MCF 10A (cell line): ENCODE measurements around the gene TNNI3K. TPM values are rescaled to one million over a fixed set of nuclear protein-coding genes. Genes with fewer than 3 reads are reported as not detected.

ENCODE experiments used
- BruUV-seq: library from RNA; stranded (reverse); fragments of 400-500 nt; replicated peaks from 2 replicates; lab custom pipeline; 2021; lab: Mats Ljungman, UMichigan
- CTCF ChIA-PET: fragments of 300-600 bp; sonication (Branson Sonifier 250); formaldehyde crosslinking; extraction: SDS; loops from one replicate; lab custom pipeline; 2021; ENCODE audit warnings: antibody characterized with exemption, inconsistent platforms; lab: Yijun Ruan, JAX
- POLR2A ChIA-PET: fragments of 300-600, 350-650 bp; sonication (Branson Sonifier 250); formaldehyde crosslinking; extraction: SDS; loops from one replicate; lab custom pipeline; 2020; ENCODE audit warnings: antibody characterized with exemption, inconsistent platforms; lab: Yijun Ruan, JAX
- DNase-seq: peaks from one replicate; pipeline ENCODE4 v3.0.0-alpha.2; 2018; ENCODE audit not compliant: unreplicated experiment
- H3K27ac Mint-ChIP-seq: one replicate; pipeline ENCODE4 v1.8.0; 2022; ENCODE audit warnings: mild to moderate bottlenecking, low read depth, mixed read lengths; ENCODE audit not compliant: unreplicated experiment
- H3K27me3 Mint-ChIP-seq: one replicate; pipeline ENCODE4 v1.8.0; 2022; ENCODE audit warnings: mixed read lengths; ENCODE audit not compliant: insufficient read depth, unreplicated experiment
- H3K36me3 Mint-ChIP-seq: one replicate; pipeline ENCODE4 v1.8.0; 2022; ENCODE audit warnings: mild to moderate bottlenecking, moderate library complexity, mixed read lengths; ENCODE audit not compliant: insufficient read depth, unreplicated experiment
- H3K4me1 Mint-ChIP-seq: one replicate; pipeline ENCODE4 v1.8.0; 2022; ENCODE audit warnings: mixed read lengths; ENCODE audit not compliant: insufficient read depth, unreplicated experiment
- H3K4me3 Mint-ChIP-seq: one replicate; pipeline ENCODE4 v1.8.0; 2022; ENCODE audit warnings: mild to moderate bottlenecking, moderate library complexity, mixed read lengths; ENCODE audit not compliant: unreplicated experiment
- H3K9me3 Mint-ChIP-seq: one replicate; pipeline ENCODE4 v1.8.0; 2022; ENCODE audit warnings: mixed read lengths; ENCODE audit not compliant: unreplicated experiment
- CTCF ChIP-seq: fragments of 200-600 bp; IDR thresholded peaks from one replicate; pipeline ENCODE4 v1.8.0; 2022; ENCODE audit warnings: antibody characterized with exemption, mild to moderate bottlenecking; ENCODE audit not compliant: unreplicated experiment
- intact Hi-C: fragments of 100-400 bp; cut with micrococcal nuclease; formaldehyde crosslinking; loops from 2 replicates; pipeline ENCODE4 v1.14.1; 2022
- total RNA-seq: library from RNA; stranded (reverse); gene quantifications from 2 replicates; pipeline ENCODE4 v1.2.3, GENCODE V29; 2022

The TNNI3K gene
- total RNA-seq, 1 experiment from 2014 or later = not detected

DNA sequence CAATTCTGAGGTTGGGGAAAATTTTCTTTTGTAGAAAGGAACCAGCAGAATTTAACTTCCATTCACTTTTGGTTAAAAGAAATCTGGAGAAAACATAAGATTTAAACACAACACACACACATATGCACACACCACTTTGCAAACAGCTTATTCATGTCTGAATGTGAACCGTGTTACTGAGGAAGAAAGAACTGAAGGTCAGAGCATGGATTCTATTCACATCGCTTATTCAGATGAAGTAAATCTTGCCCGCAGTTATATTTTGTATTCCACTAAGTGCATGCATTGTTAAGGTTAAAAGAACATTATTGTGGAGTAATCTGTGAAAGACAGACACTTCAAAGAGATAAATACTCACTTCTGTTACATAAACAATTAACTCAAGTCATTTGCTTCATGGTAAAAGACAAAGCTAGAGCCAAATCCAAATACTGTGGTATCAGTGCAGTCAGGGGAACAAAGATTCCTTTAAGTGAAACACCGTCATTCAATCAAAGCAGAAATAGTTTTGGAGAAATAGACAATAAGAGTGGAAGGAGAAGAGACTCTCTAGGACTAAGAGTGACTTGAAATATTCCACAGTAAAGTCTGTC lies 195.3 kb downstream of the TNNI3K start:
- Mint-ChIP-seq H3K4me3 (no peak overlapping the region), H3K36me3 (no peaks in the 10 kb centered on the region), H3K27me3 (peaks cover 34% of the 10 kb centered on the region), H3K9me3 (no peaks in the 10 kb centered on the region), H3K4me1 (no peaks in the 10 kb centered on the region), H3K27ac (no peak overlapping the region)
- CTCF ChIA-PET = interaction anchor here (0.6 kb wide), 1 partner anchor 259 kb away, joined by 3 read pairs; no protein-coding TSS in a partner anchor
- POLR2A ChIA-PET = no interaction called here
- intact Hi-C loops = no loop called here
- no TSS peak for BruUV-seq
- no peak for TF ChIP-seq CTCF
- no peak for DNase-seq

GRCh38 chr1:74431531-74431930 lies 196.3 kb downstream of the TNNI3K start:
- peaks cover 34% of the 10 kb centered on the region for H3K27me3 Mint-ChIP-seq
- no peak overlapping the region for H3K27ac Mint-ChIP-seq
- no peak overlapping the region for H3K4me3 Mint-ChIP-seq
- H3K36me3 Mint-ChIP-seq = no peaks in the 10 kb centered on the region
- no peak for DNase-seq
- CTCF ChIA-PET = no interaction called here
- TF ChIP-seq CTCF = no peak
- POLR2A ChIA-PET = no interaction called here
- no peaks in the 10 kb centered on the region for H3K9me3 Mint-ChIP-seq
- intact Hi-C loops = no loop called here
- no peaks in the 10 kb centered on the region for H3K4me1 Mint-ChIP-seq
- BruUV-seq = no TSS peak

DNA sequence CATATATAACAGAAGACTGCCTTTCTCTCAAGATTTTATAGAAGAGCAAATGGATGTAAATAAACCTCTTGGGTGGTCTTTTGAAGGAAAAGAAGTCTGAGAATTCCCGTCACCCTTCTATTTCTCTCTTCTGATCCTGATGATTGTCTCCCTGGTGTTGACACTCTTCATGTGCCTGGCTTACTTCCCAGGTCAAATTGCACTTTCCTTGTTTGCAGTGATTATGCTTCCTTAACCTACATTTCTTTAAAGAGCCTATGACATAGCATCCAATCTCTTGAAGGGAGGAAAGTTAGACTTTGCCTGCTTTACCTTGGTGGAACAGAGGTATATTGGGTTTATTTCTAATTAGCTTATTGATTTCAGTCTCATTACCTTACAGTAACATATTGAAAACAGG lies 197.1 kb downstream of the TNNI3K start:
- Mint-ChIP-seq H3K4me3 (no peak overlapping the region), H3K9me3 (no peaks in the 10 kb centered on the region), H3K36me3 (no peaks in the 10 kb centered on the region), H3K27me3 (peaks cover 34% of the 10 kb centered on the region), H3K4me1 (no peaks in the 10 kb centered on the region), H3K27ac (no peak overlapping the region)
- intact Hi-C loops = no loop called here
- no TSS peak for BruUV-seq
- no peak for TF ChIP-seq CTCF
- ChIA-PET CTCF (interaction anchor here (0.9 kb wide), 1 partner anchor 37 kb away, joined by 3 read pairs; no protein-coding TSS in a partner anchor), POLR2A (no interaction called here)
- no peak for DNase-seq

DNA sequence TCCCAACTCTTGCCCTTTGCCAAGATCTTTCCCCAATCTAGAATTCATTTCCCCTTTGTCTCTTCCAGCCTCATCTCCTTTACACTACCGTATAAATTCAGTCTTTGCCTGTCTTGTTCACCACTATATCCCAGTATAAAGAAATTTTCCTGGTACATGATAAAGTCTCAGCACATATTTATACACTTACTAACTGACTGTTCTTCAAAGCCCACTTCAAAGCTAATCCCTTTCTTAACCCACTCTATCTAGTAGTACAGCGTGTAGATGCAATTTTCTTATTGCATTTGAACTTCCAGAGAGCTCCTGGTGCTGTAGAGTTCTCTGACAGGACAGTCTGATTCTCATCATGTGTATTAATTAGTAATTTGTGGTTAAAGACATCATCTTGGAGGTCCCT lies 199.1 kb downstream of the TNNI3K start:
- DNase-seq = no peak
- H3K27ac Mint-ChIP-seq = no peak overlapping the region
- POLR2A ChIA-PET = no interaction called here
- H3K36me3 Mint-ChIP-seq = no peaks in the 10 kb centered on the region
- no TSS peak for BruUV-seq
- no peaks in the 10 kb centered on the region for H3K9me3 Mint-ChIP-seq
- H3K27me3 Mint-ChIP-seq = peaks cover 20% of the 10 kb centered on the region
- H3K4me1 Mint-ChIP-seq = no peaks in the 10 kb centered on the region
- intact Hi-C loops = no loop called here
- no peak for TF ChIP-seq CTCF
- CTCF ChIA-PET = no interaction called here
- H3K4me3 Mint-ChIP-seq = no peak overlapping the region
